Progenitor cell of endocrine pancreas (in vitro differentiated cells): Measurements from ENCODE around the gene CXCL12. TPM values are rescaled to one million over a fixed set of nuclear protein-coding genes. Genes with fewer than 3 reads are reported as not detected.

Source experiments
- DNase-seq: peaks from one replicate; pipeline ENCODE4 v3.0.0; 2021; ENCODE audit warnings: low spot score; ENCODE audit not compliant: unreplicated experiment
- H3K27ac Mint-ChIP-seq: 2 replicates; pipeline ENCODE4 v1.8.0; 2021; ENCODE audit warnings: mild to moderate bottlenecking, moderate library complexity, mixed read lengths
- H3K27me3 Mint-ChIP-seq: 2 replicates; pipeline ENCODE4 v1.8.0; 2021; ENCODE audit warnings: mixed read lengths
- H3K36me3 Mint-ChIP-seq: 2 replicates; pipeline ENCODE4 v1.8.0; 2022; ENCODE audit warnings: mixed read lengths; ENCODE audit not compliant: insufficient read depth
- H3K4me1 Mint-ChIP-seq: 2 replicates; pipeline ENCODE4 v1.8.0; 2021; ENCODE audit warnings: low read depth, mixed read lengths
- H3K4me3 Mint-ChIP-seq: 2 replicates; pipeline ENCODE4 v1.8.0; 2021; ENCODE audit warnings: low read depth, mild to moderate bottlenecking, moderate library complexity, mixed read lengths
- H3K9me3 Mint-ChIP-seq: 2 replicates; pipeline ENCODE4 v1.8.0; 2021; ENCODE audit warnings: low read depth, mixed read lengths
- CTCF ChIP-seq: fragments of 200-600 bp; sonication (generic); IDR thresholded peaks from one replicate; pipeline ENCODE4 v1.5.0; 2021; ENCODE audit warnings: antibody characterized with exemption, mild to moderate bottlenecking; ENCODE audit not compliant: unreplicated experiment
- total RNA-seq: library from RNA; stranded (reverse); gene quantifications from 2 replicates; pipeline ENCODE4 v1.2.1, GENCODE V29; 2021

Gene CXCL12
- total RNA-seq, 1 donor from 2014 or later: 4.2 TPM

- no peak for DNase-seq
- TF ChIP-seq CTCF: no peak
- Mint-ChIP-seq H3K36me3 (no peaks in the 10 kb centered on the region), H3K9me3 (no peaks in the 10 kb centered on the region), H3K4me3 (no peak overlapping the region), H3K4me1 (peaks cover 4% of the 10 kb centered on the region), H3K27ac (no peak overlapping the region), H3K27me3 (peaks cover 39% of the 10 kb centered on the region)
Measured at GRCh38 chr10:44389150-44389549, 4.3 kb upstream of the CXCL12 start.

GRCh38 chr10:44388641-44389040 lies 3.7 kb upstream of the CXCL12 start:
- TF ChIP-seq CTCF: no peak
- Mint-ChIP-seq H3K27me3 (peaks cover 44% of the 10 kb centered on the region), H3K36me3 (no peaks in the 10 kb centered on the region), H3K4me3 (no peak overlapping the region), H3K9me3 (no peaks in the 10 kb centered on the region), H3K4me1 (peaks cover 7% of the 10 kb centered on the region), H3K27ac (no peak overlapping the region)
- no peak for DNase-seq

GRCh38 chr10:44387853-44388251 lies 3.0 kb upstream of the CXCL12 start:
- Mint-ChIP-seq H3K36me3 (no peaks in the 10 kb centered on the region), H3K27me3 (peaks cover 51% of the 10 kb centered on the region), H3K4me3 (no peak overlapping the region), H3K9me3 (no peaks in the 10 kb centered on the region), H3K4me1 (peaks cover 10% of the 10 kb centered on the region), H3K27ac (no peak overlapping the region)
- TF ChIP-seq CTCF: no peak
- DNase-seq: no peak

- H3K27me3 Mint-ChIP-seq: peaks cover 50% of the 10 kb centered on the region
- peak overlapping the region; percentile 31 for H3K4me3 Mint-ChIP-seq
- H3K9me3 Mint-ChIP-seq: no peaks in the 10 kb centered on the region
- H3K36me3 Mint-ChIP-seq: no peaks in the 10 kb centered on the region
- peaks cover 10% of the 10 kb centered on the region for H3K4me1 Mint-ChIP-seq
- peak; percentile 72 for DNase-seq
- peak; percentile 95 for TF ChIP-seq CTCF
- no peak overlapping the region for H3K27ac Mint-ChIP-seq
Measured at GRCh38 chr10:44386546-44387052, 1.7 kb upstream of the CXCL12 start.

GRCh38 chr10:44385696-44386441 lies 972 bp upstream of the CXCL12 start:
- no peak for TF ChIP-seq CTCF
- H3K27me3 Mint-ChIP-seq: peaks cover 50% of the 10 kb centered on the region
- peak overlapping the region; percentile 67 for H3K4me3 Mint-ChIP-seq
- no peaks in the 10 kb centered on the region for H3K36me3 Mint-ChIP-seq
- H3K4me1 Mint-ChIP-seq: peaks cover 10% of the 10 kb centered on the region
- no peak overlapping the region for H3K27ac Mint-ChIP-seq
- H3K9me3 Mint-ChIP-seq: no peaks in the 10 kb centered on the region
- no peak for DNase-seq
